HG03571 (cell line): ENCODE measurements around the gene CIDEA.

ENCODE experiments used
- ATAC-seq: cut with Tn5 transposase; IDR thresholded peaks from one replicate; pipeline ENCODE4 v1.9.1; 2021; ENCODE audit not compliant: unreplicated experiment

CIDEA gene

GRCh38 chr18:12262748-12263147 lies 8.6 kb downstream of the CIDEA start:
- no peak for ATAC-seq

GRCh38 chr18:12264864-12265263 lies 10.7 kb downstream of the CIDEA start:
- ATAC-seq = no peak

DNA sequence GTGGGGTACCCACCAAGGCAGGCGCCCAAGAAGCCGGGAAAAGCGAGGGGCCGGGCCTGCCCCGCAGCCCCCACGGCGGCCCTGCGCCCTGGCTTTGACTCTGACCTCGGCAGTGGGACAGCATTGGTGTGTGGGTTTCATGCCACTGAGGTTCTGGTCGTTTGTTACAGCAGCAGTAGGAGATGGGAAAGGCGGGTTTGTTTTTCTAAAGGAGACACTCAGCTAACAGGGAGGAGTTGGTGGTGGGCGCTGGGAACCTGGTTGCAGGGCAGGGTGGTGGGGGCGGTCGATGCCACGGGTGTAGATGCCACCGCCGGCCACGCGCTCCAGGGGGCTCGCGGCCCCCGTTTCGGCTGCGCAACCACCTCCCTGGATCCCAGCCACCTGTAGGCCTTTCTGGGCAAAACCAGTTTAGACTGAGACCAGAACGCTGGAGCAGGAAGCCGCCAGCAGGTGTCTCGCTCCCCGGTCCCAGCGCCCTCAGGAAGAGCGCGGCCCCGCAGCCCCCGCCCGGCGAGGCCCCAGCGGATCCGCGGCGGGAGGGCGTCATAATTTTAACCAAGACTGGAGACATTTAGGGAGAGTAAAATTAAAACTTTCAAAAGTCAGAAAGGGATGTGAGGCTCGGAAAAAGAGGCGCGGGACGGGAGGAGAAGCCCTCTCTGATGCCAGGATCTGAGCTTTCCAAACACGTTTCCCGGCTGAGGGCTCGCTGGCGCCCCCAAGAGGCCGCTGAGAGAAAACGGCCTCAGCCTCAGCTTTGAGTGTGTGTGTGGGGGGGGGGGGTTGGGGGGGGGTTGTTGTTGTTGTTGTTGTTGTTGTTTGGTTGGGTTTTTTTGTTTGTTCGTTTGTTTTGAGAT lies 17.4 kb downstream of the CIDEA start:
- peak; percentile 71 for ATAC-seq

DNA sequence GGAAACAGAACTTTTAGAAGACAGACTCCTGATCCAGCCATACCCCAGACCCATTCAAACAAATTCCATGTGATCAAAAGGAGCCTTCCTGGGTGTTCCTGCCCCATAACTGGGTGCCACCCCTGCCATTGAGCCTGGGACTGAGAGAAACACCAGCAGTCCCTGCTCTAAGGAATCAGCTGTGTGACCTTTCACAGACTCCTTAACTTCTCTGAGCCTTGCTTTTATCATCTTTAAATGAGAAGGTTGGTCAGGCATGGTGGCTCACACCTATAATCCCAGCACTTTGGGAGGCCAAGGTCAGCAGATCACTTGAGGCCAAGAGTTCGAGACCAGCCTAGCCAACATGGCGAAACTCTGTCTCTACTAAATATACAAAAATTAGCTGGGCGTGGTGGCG lies 20.6 kb downstream of the CIDEA start:
- no peak for ATAC-seq

DNA sequence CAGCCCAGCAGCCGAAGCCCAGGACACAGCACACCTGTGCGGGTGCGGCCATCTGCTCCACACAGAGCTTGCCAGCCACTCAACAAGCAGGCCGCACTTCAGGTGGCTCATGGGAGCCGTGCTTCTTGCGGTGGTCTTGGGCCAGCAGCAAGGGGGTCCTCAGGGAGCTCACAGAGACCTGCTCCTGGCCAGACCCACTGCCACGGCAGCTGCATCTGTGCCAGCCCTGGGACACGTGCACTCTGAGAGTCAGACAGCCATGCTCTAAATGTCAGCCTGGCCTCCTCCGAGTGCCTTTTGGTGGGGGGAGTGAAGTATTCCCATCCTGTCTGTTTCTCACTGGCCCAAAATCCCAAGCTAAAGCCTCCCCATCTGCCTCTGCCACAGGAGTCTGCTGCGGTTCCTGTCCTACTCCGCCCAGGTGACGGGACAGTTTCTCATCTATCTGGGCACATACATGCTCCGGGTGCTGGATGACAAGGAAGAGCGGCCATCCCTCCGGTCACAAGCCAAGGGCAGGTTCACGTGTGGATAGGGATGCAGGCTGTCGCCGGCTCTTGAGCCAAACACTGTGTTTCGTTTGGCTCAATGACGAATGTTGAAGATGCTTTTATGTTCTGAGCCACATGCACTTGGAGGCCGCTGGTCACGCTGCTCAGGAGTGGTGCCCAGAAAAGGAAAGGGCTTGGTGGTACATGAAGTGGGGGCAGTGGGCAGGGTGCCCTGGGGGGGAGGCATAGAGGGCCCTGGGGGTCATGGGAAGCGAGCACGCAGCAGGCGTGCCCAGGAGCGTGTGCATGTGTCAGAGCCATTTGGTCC lies 22.8 kb downstream of the CIDEA start:
- ATAC-seq = no peak

- no peak for ATAC-seq
Measured at GRCh38 chr18:12278215-12278671, 24.1 kb downstream of the CIDEA start.

GRCh38 chr18:12278741-12279682 lies 24.9 kb downstream of the CIDEA start:
- ATAC-seq = no peak

GRCh38 chr18:12279781-12280531 lies 25.8 kb downstream of the CIDEA start:
- no peak for ATAC-seq

GRCh38 chr18:12281861-12282260 lies 27.7 kb downstream of the CIDEA start:
- no peak for ATAC-seq

- no peak for ATAC-seq
Measured at GRCh38 chr18:12282442-12283039, 28.4 kb downstream of the CIDEA start.

GRCh38 chr18:12283256-12283655 lies 29.1 kb downstream of the CIDEA start:
- ATAC-seq = no peak

GRCh38 chr18:12283666-12284065 lies 29.5 kb downstream of the CIDEA start:
- ATAC-seq = no peak

DNA sequence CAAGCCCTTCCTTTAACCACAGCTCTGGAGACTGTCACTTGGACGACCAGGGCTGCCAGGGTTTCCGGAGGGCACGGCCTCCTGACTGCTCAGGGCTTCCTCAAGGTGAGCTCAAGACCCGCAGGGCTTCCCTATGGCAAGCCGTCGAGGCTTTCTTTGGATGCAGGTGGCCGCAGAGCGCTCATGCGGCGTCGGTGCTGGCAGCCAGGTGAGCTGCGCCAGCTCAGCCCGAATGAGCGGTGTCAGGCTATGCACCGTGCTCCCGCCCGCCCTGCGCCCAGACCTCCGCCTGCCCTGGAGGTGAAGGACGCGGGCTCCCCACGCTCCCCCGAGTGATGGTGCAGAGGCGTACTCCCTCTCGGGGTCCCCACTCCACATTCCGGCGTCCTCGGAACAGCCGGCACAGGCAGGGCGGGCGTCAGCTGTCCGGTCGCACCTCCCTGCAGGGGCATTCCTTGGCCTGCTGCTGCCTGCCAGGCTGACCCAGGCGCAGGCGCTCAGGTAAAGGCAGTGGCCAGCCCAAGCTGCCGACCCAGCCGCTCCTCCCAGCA lies 33.0 kb downstream of the CIDEA start:
- ATAC-seq = no peak

GRCh38 chr18:12287684-12288402 lies 33.7 kb downstream of the CIDEA start:
- ATAC-seq = no peak

DNA sequence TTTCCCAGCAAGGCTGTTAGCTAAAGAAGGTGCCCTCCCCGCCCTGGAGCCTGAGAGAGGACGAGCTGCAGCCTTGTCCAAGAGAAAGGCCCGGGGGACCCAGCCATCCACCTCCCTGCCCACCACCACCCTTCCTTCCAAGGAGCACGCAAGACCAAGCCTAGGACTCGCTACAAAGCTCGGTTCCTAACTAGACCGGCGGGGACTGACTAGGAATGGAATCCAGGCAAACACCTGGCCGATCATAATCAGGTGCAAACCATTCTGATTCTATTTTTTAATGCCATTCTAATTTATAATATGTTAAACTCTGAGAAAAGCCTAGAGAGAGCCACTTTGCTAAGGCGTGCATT lies 34.2 kb downstream of the CIDEA start:
- ATAC-seq = no peak

DNA sequence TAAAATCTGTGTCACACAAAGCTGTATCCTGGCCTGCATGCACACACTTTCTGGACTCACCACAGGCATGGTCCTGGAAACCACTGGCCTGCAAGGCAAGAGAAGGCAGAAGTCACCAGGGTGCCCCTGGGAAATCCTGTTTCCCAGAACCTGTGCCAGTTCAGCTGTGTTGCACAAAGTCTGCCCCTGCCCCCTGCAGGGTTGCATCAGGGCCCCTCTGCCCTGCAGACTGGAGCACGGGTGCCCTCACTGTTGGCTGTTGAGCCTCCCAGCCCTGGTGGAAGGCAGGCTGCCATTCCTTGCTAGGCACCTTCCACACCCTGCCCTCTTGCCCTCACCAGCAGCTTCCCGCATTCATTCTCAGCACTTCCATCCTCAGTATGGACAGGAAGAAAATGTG lies 35.9 kb downstream of the CIDEA start:
- no peak for ATAC-seq

DNA sequence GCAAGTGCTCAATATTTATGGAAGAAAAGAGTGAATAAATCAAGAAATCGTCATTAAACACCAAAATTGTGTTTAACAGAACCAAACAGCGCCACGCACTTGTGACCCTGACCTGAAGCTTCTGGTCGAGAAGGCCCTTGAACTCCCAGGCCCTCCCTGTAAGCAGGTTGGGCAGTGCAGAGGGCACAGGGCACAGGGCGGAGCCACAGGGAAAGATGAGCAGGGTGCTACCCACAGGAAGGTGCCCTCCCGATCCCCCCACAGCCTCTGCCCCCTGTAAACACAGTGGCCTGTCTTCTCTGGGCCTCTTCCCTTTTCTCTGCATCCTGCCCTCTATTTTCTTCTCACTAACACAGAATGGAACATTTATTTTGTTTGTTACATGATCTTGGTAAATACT lies 37.0 kb downstream of the CIDEA start:
- ATAC-seq = no peak

GRCh38 chr18:12291690-12292089 lies 37.5 kb downstream of the CIDEA start:
- no peak for ATAC-seq

- no peak for ATAC-seq
Measured at GRCh38 chr18:12293831-12294230, 39.7 kb downstream of the CIDEA start.
